KMS-11 (cell line): ENCODE measurements around the gene HES6.

ENCODE experiments used
- H2AFZ ChIP-seq: fragments of 200-600 bp; sonication (generic); 2 replicates; pipeline ENCODE4 v1.6.1; 2016; ENCODE audit warnings: antibody characterized with exemption, mixed run types, low read depth
- H3K27ac ChIP-seq: fragments of 200-600 bp; sonication (generic); 2 replicates; pipeline ENCODE4 v1.6.1; 2016; ENCODE audit warnings: mild to moderate bottlenecking, mixed run types
- H3K27me3 ChIP-seq: fragments of 200-600 bp; sonication (generic); 2 replicates; pipeline ENCODE4 v1.6.1; 2017; ENCODE audit warnings: mild to moderate bottlenecking, low read depth, mixed run types, moderate library complexity; ENCODE audit not compliant: insufficient read depth
- H3K36me3 ChIP-seq: fragments of 200-600 bp; sonication (generic); 2 replicates; pipeline ENCODE4 v1.6.1; 2017; ENCODE audit warnings: mild to moderate bottlenecking, mixed run types; ENCODE audit not compliant: insufficient read depth
- H3K4me1 ChIP-seq: fragments of 200-600 bp; sonication (generic); 2 replicates; pipeline ENCODE4 v1.6.1; 2016; ENCODE audit warnings: mild to moderate bottlenecking, low read depth, mixed run types; ENCODE audit not compliant: poor library complexity, severe bottlenecking
- H3K4me2 ChIP-seq: fragments of 200-600 bp; sonication (generic); 2 replicates; pipeline ENCODE4 v1.7.0; 2016; ENCODE audit warnings: mild to moderate bottlenecking, mixed run types
- H3K4me3 ChIP-seq: fragments of 200-600 bp; sonication (generic); IDR thresholded peaks from 2 replicates; pipeline ENCODE4 v1.6.1; 2017; ENCODE audit warnings: low read depth, low read length, mixed read lengths; ENCODE audit not compliant: insufficient read depth
- H3K79me2 ChIP-seq: fragments of 200-600 bp; sonication (generic); 2 replicates; pipeline ENCODE4 v1.6.1; 2016; ENCODE audit warnings: low read depth, mixed run types; ENCODE audit not compliant: insufficient read depth
- H3K9ac ChIP-seq: fragments of 200-600 bp; sonication (generic); 2 replicates; pipeline ENCODE4 v1.6.1; 2016; ENCODE audit warnings: mild to moderate bottlenecking, mixed run types
- H4K20me1 ChIP-seq: fragments of 200-600 bp; sonication (generic); 2 replicates; pipeline ENCODE4 v1.6.1; 2016; ENCODE audit warnings: mild to moderate bottlenecking, mixed run types; ENCODE audit not compliant: insufficient read depth
- TF ChIP-seq, protein P1 (sequence below): fragments of 200-600 bp; sonication (generic); conservative IDR thresholded peaks from 2 replicates; pipeline ENCODE4 v1.6.1; 2017; ENCODE audit warnings: low read depth, mild to moderate bottlenecking, antibody characterized with exemption, low read length, moderate library complexity, mixed read lengths

The HES6 gene

DNA sequence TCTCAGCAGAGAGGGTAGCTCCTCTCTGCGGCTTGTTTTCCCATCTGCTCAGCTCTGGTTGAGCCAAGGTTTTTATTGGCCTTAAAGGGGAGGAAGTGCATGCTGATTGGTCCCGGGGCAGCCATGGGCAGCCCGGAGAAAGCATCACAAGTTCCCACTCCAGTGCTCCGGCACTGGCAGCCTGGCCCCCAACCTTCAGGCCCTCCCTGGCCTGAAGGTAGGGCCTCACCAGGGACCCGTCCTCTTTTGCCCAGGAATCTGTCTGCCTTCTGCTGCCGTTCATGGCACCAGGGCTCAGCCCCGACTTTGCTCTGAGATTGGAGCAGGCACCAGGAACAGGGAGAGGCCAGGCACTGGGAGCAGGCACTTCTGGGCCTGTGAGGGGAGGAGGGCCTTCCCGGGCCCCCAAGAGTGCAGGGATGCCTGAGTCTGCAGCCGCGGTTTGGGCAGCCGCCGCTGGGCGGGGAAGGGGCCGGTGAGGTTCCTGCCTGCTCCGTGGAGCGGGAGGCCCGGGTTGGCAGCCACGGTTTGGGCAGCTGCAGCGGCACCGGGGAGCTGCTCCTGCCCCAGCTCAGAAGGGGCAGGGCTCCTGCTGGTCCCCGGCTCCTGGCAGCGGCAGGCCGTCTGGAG is 18.8 kb downstream of the HES6 start:
- peaks cover 3% of the 10 kb centered on the region for H3K4me1 ChIP-seq
- H3K79me2 ChIP-seq, result no peaks in the 10 kb centered on the region
- no peak overlapping the region for H3K4me3 ChIP-seq
- no peaks in the 10 kb centered on the region for H3K27me3 ChIP-seq
- H3K27ac ChIP-seq, result no peak overlapping the region
- H3K36me3 ChIP-seq, result no peaks in the 10 kb centered on the region
- H4K20me1 ChIP-seq, result no peaks in the 10 kb centered on the region
- H3K9ac ChIP-seq, result no peak overlapping the region
- TF ChIP-seq, protein P1, sequence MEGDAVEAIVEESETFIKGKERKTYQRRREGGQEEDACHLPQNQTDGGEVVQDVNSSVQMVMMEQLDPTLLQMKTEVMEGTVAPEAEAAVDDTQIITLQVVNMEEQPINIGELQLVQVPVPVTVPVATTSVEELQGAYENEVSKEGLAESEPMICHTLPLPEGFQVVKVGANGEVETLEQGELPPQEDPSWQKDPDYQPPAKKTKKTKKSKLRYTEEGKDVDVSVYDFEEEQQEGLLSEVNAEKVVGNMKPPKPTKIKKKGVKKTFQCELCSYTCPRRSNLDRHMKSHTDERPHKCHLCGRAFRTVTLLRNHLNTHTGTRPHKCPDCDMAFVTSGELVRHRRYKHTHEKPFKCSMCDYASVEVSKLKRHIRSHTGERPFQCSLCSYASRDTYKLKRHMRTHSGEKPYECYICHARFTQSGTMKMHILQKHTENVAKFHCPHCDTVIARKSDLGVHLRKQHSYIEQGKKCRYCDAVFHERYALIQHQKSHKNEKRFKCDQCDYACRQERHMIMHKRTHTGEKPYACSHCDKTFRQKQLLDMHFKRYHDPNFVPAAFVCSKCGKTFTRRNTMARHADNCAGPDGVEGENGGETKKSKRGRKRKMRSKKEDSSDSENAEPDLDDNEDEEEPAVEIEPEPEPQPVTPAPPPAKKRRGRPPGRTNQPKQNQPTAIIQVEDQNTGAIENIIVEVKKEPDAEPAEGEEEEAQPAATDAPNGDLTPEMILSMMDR, result no peak
- no peak overlapping the region for H2AFZ ChIP-seq
- no peak overlapping the region for H3K4me2 ChIP-seq

DNA sequence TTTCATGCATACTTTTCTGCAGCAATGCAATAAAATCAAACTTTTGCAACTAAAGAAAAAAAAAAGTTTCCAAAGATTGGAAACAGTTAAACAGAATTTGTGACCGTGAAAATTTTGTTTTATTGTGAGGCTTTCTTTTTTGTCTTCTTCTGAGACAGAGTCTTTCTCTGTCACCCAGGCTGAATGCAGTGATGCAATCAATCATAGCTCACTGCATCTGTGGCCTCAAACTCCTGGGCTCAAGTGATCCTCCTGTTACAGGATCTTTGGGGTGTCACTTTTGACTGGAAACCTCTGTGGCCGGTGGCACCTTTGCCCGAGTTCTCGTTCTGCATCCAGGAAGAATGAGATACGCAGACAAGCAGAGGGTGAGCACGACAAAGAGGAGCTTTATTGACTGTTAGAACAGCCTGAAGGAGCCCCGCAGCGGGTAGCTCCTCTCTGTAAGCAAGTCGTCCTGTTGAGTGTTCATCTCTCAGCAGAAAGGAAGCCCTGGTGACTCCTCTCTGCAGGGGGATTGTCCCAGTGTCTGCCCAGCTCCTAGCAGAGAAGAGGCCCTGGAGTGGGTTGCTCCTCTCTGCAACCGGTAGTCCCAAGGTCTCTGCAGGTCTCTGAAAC is 19.5 kb downstream of the HES6 start:
- no peak overlapping the region for H2AFZ ChIP-seq
- no peaks in the 10 kb centered on the region for H3K79me2 ChIP-seq
- H3K9ac ChIP-seq, result no peak overlapping the region
- no peak overlapping the region for H3K27ac ChIP-seq
- no peak overlapping the region for H3K4me2 ChIP-seq
- no peak overlapping the region for H3K4me3 ChIP-seq
- H3K27me3 ChIP-seq, result no peaks in the 10 kb centered on the region
- TF ChIP-seq, protein P1, result no peak
- peaks cover 3% of the 10 kb centered on the region for H3K4me1 ChIP-seq
- H3K36me3 ChIP-seq, result no peaks in the 10 kb centered on the region
- no peaks in the 10 kb centered on the region for H4K20me1 ChIP-seq

DNA sequence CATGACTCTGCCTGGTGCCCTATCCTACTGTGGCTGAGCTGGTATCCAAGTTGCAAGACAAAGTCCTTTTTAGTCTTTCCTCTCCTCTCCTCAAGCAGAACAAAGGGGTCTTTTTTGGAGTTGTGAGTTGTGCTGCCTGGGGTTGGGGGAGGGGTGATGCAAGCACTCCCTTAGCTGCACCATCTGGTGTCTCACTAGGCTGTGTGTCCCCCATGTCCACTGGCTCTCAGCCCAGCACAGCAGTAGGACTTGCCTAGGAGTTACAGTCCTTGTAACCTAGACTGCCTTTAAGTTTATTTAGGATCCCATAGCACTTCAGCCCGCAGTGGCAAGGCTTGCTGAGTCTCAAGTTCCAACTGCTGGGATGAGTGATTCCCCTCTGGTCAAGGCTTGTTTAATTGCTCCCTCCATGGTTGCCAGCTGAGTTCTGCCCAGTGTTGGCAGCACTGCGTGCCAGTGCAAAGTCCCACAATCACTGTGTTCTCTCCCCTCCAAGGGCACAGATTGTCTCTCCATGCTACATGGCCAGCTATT is 23.1 kb downstream of the HES6 start:
- H3K9ac ChIP-seq, result no peak overlapping the region
- TF ChIP-seq, protein P1, result no peak
- H3K4me2 ChIP-seq, result no peak overlapping the region
- no peak overlapping the region for H2AFZ ChIP-seq
- H3K4me3 ChIP-seq, result no peak overlapping the region
- no peaks in the 10 kb centered on the region for H3K27me3 ChIP-seq
- H4K20me1 ChIP-seq, result no peaks in the 10 kb centered on the region
- peaks cover 3% of the 10 kb centered on the region for H3K4me1 ChIP-seq
- no peaks in the 10 kb centered on the region for H3K36me3 ChIP-seq
- H3K79me2 ChIP-seq, result no peaks in the 10 kb centered on the region
- no peak overlapping the region for H3K27ac ChIP-seq

DNA sequence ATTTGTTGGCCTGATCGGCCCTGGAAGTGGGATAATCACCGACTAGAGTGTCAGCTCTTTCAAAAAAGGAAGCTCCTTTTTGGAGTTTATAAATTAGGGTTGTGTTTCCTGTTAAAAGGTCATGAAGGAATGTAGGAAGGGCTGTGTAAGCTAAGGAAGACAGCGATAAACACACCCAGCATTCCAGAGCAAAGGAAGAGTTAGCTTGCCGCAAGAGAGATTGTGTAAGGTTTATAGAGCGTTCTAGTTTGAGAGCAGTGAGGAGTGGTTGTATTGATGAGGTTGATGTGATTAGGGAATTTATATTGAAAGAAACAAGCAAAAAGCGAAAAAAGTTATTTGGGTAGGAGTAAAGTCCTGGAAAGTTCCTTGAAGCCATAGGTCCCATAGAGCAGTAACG is 32.8 kb downstream of the HES6 start:
- no peaks in the 10 kb centered on the region for H3K27me3 ChIP-seq
- H3K4me1 ChIP-seq, result peaks cover 25% of the 10 kb centered on the region
- H3K27ac ChIP-seq, result no peak overlapping the region
- TF ChIP-seq, protein P1, result no peak
- H3K9ac ChIP-seq, result no peak overlapping the region
- 0 out of 2 replicates have a peak, but pooled peaks cover 5% of the 10 kb centered on the region for H4K20me1 ChIP-seq
- no peak overlapping the region for H3K4me3 ChIP-seq
- peak overlapping the region; percentile 37; the same call in 1 of the 2 replicates for H3K4me2 ChIP-seq
- no peak overlapping the region for H2AFZ ChIP-seq
- H3K79me2 ChIP-seq, result peaks cover 11% of the 10 kb centered on the region
- no peaks in the 10 kb centered on the region for H3K36me3 ChIP-seq
